ENCODE data around the gene SLC25A22. TPM values are rescaled to one million over a fixed set of nuclear protein-coding genes. Genes with fewer than 3 reads are reported as not detected.

The SLC25A22 gene
- total RNA-seq, 1 donor from 2014 or later: 3.9 TPM

GRCh38 chr11:742156-742546, 55.9 kb downstream of the SLC25A22 start:
- no peak overlapping the region for H3K4me3 ChIP-seq
- H3K27me3 ChIP-seq (ENCODE audit: low read depth): no peaks in the 10 kb centered on the region
- intact Hi-C loops (cut with micrococcal nuclease): no loop called here
- H3K36me3 ChIP-seq: no peaks in the 10 kb centered on the region
- no peak for DNase-seq
- no peaks in the 10 kb centered on the region for H3K9me3 ChIP-seq (replicated peaks)
- TF ChIP-seq CTCF (IDR thresholded peaks at IDR 0.05; ENCODE audit: borderline replicate concordance): no peak
- no peak overlapping the region for H3K27ac ChIP-seq (replicated peaks)
- H3K4me1 ChIP-seq: peaks cover 21% of the 10 kb centered on the region

Other genes starting within 250 kb of the SLC25A22 start
- gene LMNTD2, start 237.5 kb downstream of the SLC25A22 start, total RNA-seq: 0.52 TPM
- 4.5 TPM for gene RASSF7, start 237.3 kb downstream of the SLC25A22 start, total RNA-seq
- gene PHRF1, start 221.8 kb downstream of the SLC25A22 start, total RNA-seq: 17.7 TPM
- gene IRF7, start 182.3 kb downstream of the SLC25A22 start, total RNA-seq: 10.3 TPM
- not detected for gene CDHR5, start 173.3 kb downstream of the SLC25A22 start, total RNA-seq
- gene SCT, start 171.1 kb downstream of the SLC25A22 start, total RNA-seq: not detected
- 0.22 TPM for gene DRD4, start 161.0 kb downstream of the SLC25A22 start, total RNA-seq
- gene DEAF1, start 103.1 kb downstream of the SLC25A22 start, total RNA-seq: 18.1 TPM
- 10.3 TPM for gene TMEM80, start 102.5 kb downstream of the SLC25A22 start, total RNA-seq
- gene EPS8L2, start 92.0 kb downstream of the SLC25A22 start, total RNA-seq: 2.2 TPM
- 101 TPM for gene TALDO1, start 50.8 kb downstream of the SLC25A22 start, total RNA-seq
- gene GATD1, start 20.8 kb downstream of the SLC25A22 start, total RNA-seq: 26.2 TPM
- gene CEND1, start 8.2 kb downstream of the SLC25A22 start, total RNA-seq: not detected
- gene PIDD1, start 7.0 kb upstream of the SLC25A22 start, total RNA-seq: 7.1 TPM
- 871 TPM for gene RPLP2, start 11.7 kb upstream of the SLC25A22 start, total RNA-seq
- 300 TPM for gene PNPLA2, start 20.6 kb upstream of the SLC25A22 start, total RNA-seq
- gene CRACR2B, start 29.6 kb upstream of the SLC25A22 start, total RNA-seq: 23.2 TPM
- 408 TPM for gene CD151, start 34.7 kb upstream of the SLC25A22 start, total RNA-seq
- 226 TPM for gene POLR2L, start 44.2 kb upstream of the SLC25A22 start, total RNA-seq
- gene TSPAN4, start 44.6 kb upstream of the SLC25A22 start, total RNA-seq: 33.0 TPM
- 54.2 TPM for gene CHID1, start 112.5 kb upstream of the SLC25A22 start, total RNA-seq
- 41.4 TPM for gene AP2A2, start 127.6 kb upstream of the SLC25A22 start, total RNA-seq
- gene MUC6, start 238.4 kb upstream of the SLC25A22 start, total RNA-seq: not detected

Data from left ventricle myocardium inferior (tissue), 1 donor.